ENCODE measurements around the gene CARD8.
"Not testable (repeated sequence)": the region's sequence is repeated elsewhere in the genome, so short reads cannot be mapped to it uniquely, and the experiment has no call there.

CARD8 gene, protein sequence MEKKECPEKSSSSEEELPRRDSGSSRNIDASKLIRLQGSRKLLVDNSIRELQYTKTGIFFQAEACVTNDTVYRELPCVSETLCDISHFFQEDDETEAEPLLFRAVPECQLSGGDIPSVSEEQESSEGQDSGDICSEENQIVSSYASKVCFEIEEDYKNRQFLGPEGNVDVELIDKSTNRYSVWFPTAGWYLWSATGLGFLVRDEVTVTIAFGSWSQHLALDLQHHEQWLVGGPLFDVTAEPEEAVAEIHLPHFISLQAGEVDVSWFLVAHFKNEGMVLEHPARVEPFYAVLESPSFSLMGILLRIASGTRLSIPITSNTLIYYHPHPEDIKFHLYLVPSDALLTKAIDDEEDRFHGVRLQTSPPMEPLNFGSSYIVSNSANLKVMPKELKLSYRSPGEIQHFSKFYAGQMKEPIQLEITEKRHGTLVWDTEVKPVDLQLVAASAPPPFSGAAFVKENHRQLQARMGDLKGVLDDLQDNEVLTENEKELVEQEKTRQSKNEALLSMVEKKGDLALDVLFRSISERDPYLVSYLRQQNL

DNA sequence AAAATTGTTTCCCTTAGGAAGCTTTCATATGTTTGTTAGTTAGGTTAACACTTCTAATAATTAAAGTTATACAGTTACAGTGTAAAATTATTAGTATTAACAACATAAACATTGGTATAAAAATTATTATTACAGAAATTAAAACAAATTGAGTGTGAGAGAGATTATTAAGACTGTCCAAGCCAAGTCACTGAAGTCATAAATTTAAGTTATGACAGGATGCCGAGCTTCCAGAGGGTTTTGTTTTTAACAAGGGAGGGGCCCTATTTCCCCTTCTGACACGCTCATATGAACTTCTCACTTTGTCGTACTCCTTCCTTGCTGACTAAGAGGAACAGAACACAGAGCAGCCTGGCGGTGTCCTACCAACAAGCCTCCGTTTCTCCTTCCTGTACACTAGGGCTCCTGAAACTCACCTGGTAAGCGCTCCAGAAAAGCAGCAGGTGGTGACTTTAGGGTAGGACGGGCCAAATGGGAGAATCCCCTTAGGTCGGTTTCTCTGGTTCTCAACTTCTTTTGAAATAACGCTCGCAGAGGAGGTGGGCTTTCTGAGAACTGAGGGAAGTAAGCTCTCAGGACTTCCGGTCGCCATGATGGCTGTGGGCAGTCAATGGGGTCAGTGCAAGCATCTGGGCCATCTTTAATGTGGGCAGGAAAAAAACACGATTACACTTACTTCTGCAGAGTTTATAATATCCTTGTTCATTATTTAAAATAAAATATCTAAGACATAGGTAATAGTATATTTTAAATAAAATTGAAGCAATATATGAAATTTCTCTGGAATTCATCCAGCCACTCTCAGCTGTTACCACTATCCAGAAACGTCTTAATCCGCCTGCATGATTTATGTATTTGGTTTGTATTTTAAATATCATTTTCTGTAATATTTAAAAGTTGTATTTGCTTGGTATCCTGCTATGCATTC, at the start of gene CARD8:
CARD8 (minus strand) TSS at position 537 of the 928 bp plus-strand sequence. CDS start 14,892 bp downstream, outside the sequence.
- peak; percentile 89 for FAIRE-seq

DNA sequence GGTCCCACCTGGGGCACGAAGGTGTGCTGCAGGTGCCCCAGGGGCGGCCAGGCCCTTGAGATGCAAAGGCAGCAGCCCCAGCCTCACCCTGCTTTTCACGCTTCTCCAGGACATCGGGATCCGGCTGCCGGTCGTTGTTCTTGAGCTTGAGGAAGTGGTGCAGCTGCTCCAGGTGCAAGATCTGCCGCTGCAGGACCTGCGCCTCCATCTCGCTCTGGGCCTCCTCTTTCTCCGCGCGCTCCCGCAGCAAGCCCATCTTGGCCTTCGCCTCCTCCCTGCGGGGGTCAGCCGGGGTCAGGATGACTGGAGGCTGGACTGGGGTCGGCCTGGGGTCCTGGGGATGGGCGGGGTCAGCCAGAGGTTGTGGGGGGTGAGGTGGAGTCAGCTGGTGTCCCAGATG, 48.2 kb upstream of the CARD8 start:
- no peak for FAIRE-seq

DNA sequence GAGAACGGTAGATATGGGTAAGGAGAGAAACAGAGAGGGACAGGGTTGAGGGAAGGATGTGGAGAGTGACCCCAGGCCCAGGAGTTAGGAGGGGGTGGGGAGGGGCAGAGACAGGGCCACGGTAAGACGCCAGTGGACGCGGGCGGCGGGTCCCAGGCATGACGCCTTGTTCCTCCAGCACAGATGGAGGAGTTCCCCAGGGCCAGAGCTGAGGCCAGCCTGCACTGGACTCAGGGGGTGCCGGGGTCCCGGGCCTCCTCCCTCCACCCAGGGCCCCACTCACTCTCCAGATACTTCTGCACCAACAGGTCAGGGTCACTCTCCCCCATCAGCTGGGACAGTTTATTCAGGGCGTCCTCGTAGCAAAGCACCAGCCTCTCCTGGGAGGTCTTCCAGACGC, 47.7 kb upstream of the CARD8 start:
- FAIRE-seq = no peak

DNA sequence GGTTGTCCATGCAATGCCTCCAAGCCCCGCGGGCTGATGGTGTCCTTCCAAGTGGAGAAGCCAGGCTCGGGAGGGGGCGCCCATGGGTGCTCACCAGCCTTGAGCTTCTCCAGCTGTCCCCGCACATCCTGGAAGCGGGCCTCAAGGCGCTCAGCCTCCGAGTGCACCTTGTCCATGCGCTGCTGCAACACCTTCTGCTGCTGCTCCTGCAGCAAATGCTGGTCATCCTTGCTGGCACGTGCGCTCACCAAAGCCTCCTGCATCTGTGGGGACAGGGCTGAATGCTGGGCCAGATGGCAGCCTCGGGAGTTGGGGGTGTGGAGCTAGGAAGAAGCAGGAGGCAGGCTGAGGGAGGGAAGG, 46.9 kb upstream of the CARD8 start:
- no peak for FAIRE-seq

DNA sequence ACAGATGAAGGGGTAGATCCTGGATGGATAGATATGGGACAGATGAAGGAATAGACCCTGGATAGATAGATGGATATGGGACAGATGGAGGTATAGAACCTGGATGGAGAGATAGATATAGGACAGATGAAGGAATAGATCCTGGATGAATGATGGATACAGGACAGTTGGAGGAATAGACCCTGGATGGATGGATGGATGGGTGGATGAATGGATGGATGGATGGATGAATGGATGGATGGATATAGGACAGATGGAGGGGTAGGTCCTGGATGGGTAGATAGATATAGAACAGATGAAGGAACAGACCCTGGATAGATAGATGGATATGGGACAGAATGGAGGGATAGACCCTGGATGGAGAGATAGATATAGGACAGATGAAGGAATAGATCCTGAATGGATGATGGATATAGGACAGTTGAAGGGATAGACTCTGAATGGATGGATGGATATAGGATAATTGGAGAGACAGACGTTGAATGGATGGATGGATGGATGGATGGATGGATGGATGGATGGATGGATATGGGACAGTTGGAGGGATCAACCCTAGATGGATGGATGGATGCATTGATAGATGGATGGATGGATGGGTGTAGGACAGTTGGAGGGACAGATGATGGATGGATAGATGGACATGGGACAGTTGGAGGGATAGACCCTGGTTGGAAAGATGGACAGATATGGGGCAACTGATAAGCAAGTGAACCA, 46.3 kb upstream of the CARD8 start:
- no peak for FAIRE-seq

DNA sequence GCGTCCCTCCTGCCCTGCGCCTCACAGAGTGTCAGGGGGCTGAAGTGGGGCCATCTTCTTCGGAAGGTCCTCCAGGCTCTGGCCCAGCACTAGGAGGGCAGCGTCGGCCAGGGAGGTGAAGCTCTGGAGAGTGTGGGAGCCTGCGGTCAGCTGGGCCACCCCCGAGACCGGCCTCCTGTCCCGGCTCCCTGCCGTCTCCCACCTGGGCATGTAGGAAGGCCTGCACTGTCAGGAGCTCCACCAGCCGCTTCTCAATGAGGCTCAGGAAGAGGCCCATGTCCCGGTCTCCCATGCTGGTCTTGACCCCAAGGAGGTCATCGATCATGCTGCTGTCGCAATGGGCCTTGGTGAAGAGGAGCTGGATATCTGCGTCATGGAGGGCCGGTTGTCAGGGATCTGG, 42.3 kb upstream of the CARD8 start:
- FAIRE-seq = no peak

DNA sequence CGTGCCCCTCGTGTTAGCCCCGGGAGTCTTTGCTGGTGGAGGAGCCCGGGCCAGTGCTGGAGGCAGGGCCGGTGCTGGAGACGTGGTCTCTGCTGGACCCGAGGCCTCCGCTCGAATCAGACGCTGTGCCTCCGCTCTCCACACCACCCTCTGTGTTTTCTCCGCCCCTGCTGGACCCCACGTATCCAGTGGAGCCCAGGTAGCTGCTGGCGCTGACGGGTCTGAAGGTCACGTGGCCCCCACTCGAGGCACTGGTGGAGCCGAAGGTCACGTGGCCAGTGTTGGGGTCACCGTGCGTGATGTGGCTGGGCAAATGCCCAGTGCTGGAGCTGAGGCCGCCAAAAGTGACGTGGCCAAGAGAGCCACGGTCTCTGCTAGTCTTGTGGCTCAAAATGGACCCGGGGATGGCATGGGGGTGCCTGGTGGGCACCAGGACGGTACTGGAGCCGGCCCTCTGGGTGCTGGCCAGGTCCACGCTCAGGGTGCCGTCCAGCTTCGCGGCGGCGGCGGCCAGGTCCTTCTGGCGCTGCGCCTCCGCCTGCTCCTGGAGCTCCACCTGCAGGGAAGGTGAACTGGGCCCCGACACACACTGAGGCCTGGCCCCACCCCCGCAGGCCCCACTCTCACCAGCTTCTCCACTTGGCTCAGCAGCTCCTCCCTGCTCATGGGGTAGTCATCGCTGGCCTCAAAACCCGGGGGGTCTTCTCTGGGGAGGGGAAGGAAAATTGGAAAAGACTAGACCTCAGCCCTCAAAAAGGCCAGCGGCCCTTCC, 41.4 kb upstream of the CARD8 start:
- no peak for FAIRE-seq

DNA sequence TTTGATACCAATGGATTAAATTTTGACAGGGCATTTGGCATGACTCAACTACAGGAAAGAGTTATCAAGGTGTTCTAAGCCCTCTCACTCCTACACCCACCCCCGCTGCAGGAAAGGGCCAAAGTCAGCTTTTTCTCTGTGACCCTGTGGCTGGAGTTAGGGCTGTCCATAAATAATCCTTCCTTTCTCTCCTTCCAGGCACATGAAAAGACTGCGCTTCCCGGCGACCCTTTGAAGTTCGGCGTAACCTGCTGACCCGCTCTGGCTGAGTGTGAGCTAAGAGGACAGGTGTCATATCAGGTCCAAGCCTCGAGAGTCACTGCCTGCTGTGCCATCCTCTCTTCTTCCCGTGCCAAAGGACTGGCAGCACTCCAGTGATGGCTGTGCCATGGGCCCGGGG, 39.7 kb upstream of the CARD8 start:
- no peak for FAIRE-seq

DNA sequence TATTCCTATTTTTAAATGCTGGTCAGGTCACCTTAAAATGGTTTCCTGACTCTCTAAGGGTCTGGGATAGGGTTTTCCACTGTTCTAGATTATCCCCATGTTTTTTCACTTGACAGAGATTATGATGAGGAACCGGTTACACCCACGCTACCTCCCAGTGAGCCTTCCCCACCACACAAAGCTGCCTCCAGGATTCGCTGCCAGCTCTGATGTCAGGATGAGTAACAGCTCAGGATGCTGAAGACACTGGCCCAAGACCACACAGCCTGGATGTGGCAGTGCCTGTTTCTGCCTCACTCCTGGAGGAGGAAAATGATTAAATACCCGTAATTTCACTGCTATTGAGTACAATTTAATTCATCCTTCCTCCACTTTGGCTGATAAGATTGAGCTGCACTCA, 37.1 kb upstream of the CARD8 start:
- FAIRE-seq = no peak

DNA sequence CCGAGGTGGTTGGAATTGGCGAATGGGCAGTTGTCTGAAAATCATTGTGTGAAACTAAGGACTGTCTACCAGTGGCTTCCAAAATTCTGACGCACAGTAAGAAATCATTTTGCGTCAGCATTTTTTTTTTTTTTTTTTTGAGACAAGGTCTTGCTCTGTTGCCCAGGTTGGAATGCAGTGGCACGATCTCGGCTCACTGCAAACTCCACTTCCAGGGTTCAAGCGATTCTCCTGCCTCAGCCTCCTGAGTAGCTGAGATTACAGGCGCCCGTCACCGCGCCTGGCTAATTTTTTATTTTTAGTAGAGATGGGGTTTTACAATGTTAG, 35.7 kb upstream of the CARD8 start:
- FAIRE-seq = not testable (repeated sequence)

DNA sequence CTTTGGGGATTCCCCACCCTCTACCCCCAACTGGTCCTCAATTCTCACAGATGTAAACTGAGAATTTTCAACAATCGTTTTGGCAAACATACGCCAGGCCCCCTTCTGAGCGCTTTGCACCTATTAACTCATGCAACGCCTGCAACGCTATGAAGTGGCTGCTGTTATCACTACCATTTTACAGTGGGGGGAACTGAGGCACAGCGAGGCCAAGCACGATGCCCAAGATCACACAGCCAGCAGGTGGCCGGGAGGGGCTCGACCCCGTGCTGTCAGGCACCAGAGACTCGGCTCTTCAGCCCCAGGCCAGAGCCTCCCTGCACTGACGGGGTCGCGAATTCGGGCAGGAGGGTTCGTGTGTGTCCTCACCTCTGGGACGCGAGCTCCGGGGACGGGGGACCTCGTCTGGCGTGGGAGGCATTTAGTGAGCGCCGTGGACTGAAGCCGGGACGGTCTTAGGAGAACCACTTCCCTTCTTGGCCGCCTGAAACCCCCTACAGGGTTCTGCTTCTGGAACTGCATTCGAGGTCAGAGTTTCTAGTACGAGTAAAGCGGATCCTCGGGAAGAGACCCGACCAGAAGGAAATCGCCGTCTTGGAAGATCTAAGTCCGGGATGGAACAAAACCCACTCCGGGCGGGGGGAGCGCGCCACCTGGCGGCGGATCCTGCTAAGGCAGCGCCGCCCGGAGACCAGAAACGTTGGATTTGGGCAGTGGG, 35.2 kb upstream of the CARD8 start:
- FAIRE-seq = no peak

DNA sequence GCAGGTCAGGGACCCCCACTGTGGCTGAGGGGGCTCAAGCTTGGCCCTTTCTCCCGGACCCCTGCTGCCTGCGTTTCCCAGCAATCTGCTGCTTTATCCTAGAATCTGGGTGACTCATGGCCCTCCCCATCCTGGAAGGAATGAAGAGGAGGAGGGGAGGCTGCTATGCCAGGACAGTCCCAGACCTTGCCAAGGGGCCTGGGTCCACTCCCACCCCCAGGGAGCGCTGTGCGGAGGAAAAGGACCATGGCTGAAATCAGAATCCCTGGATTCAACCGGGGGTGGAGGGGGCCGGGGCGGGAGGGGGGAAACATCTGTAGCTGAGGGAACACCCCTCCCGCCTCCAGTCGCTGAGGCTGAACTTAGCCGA, 34.7 kb upstream of the CARD8 start:
- no peak for FAIRE-seq

DNA sequence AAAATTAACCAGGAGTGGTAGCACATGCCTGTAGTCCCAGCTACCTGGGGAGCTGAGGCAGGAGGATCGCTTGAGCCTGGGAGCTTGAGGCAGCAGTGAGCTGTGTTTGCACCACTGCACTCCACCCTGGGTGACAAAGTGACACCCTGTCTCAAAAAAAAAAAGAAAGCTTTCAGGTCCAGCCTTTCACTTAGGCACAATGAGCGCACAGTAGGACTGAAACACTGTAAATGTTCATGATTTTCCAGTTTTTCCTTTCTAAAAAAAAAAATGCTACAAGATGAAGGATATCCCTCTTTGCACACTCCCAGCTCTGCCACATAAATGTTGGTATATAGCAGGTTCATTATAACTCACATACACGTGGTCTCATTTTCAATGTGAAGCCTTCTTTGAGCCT, 32.0 kb upstream of the CARD8 start:
- no peak for FAIRE-seq

DNA sequence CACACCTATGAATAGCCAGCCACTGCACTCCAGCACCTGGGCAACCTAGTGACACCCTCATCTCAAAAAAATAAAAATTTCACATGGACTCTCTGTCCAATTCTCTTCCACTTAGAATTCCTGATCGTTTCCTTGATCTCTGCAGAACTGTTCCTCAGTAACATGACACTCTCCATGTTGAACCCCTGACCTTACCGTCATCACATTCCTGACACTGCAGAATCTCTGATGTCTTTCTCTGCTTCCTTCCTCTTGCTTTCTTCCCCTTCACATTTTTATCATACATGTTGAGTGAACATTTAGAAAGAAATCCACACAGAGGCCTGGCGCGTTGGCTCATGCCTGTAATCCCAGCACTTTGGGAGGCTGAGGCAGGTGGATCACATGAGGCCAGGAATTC, 29.2 kb upstream of the CARD8 start:
- no peak for FAIRE-seq

DNA sequence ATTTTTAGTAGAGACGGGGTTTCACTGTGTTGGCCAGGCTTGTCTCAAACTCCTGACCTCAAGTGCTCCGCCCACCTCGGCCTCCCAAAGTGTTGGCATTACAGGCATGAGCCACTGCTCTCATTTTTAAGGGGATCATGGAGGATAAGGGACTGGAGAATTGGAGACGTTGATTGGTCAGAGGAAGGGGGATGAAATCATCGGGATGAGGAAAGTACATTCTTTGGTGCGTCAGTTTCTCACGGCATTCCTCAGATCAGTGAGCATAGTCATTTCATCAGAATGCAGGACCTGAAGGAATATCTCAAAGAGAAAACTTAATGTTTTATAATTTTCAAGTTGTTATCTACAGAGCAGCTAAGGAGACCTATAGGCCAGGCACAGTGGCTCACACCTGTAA, 28.2 kb upstream of the CARD8 start:
- FAIRE-seq = no peak

DNA sequence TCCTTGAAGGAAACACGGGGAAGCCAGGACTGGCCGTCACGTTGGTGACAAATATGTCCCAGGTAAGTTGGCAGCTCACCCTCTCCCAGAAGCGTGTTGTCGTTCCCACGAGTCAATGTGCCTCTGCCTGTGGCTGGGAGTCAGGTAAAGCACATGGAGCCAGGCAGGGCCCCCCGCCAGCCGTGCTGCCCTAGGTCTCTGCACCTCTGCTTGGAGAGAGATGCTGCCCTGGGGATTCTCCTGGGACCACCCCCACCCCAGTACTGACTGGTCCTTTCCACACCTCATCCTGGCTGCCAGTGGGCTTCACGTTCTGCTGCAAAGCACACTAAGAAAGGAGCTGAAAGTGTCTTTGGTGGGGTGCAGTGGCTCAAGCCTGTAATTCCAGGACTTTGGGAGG, 24.0 kb upstream of the CARD8 start:
- FAIRE-seq = no peak

DNA sequence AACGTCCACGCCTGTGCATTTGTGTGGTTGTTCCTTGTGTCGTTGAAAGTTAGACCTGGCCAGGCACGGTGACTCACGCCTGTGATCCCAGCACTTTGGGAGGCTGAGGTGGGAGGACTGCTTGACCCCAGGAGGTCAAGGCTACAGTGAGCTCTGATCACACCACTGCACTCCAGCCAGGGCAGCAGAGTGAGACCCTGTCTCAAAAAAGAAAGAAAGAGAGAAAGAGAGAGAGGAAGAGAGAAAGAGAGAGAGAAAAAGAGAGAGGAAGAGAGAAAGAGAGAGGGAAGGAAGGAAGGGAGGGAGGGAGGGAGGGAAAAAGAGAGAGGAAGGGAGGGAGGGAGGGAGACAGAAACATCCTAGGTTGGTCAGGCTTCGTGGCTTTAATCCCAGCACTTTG, 19.2 kb upstream of the CARD8 start:
- FAIRE-seq = no peak

DNA sequence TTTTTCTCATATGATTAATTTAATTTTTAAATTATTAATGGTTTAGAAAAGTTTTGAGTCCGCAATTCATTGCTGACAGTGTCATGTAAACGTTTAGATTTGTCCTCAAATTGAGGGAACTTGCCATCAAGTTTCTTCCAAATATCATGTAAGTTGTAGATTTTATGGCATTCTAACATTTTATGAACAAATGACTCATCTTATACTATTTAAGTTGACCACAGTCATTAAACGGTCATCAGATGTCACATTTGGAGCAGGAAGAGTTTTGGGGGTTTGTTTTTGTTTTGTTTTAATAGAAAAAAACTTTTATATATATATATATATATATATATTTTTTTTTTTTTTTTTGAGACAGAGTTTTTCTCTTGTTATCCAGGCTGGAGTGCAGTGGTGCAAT, 18.5 kb upstream of the CARD8 start:
- no peak for FAIRE-seq

DNA sequence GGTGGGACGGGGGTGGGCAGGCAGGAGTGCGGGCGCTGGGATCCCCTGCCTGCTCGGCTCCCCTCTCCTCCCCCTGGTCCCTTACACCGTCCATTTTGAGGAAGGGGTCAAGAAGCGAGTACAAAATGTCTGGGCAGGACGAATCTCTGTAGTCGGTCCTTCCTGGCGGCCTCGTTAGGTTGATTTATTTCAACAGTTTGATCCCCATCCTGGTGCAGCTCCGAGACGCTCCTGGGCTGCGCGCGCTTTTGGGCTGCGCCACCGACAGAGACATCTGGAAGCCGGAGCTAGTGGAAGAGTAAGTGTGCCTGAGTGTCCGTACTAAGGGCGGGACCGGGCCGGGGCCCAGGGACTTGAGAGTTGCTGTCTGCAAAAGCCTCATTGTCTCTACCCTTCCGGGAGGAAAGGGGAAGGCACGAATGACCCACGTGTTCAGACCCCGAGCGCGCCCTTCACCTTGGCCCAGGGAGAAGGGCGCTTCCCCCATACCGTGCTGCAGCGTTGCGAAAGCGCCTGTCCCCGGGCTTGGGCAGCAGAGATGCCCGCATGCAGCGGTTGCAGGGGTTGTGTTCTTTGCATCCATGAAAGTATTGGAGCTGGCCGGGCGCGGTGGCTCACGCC, 15.9 kb upstream of the CARD8 start:
- FAIRE-seq = no peak

DNA sequence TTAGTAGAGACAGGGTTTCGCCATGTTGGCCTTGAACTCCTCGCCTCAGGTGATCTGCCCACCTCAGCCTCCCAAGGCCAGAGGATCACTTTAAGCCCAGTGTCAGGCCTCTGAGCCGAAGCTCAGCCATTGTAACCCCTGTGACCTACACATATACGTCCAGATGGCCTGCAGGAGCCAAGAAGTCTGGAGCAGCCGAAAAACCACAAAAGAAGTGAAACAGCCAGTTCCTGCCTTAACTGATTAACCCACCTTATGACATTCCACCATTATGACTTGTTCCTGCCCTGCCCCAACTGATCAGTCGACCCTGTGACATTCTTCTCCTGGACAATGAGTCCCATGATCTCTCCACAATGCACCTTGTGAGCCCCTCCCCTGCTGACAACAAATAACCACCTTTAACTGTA, 13.9 kb upstream of the CARD8 start:
- not testable (repeated sequence) for FAIRE-seq

DNA sequence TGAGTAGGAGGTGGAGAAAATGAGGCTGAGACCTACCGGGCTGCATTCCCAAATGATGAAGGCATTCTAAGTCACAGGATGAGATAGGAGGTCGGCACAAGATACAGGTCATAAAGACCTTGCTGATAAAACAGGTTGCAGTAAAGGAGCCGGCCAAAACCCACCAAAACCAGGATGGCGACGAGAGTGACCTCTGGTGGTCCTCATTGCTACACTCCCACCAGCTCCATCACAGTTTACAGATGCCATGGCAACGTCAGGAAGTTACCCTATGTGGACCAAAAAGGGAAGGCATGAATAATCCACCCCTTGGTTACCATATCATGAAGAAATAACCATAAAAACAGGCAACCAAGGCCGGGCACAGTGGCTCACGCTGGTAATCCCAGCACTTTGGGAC, 9.6 kb upstream of the CARD8 start:
- FAIRE-seq = not testable (repeated sequence)

DNA sequence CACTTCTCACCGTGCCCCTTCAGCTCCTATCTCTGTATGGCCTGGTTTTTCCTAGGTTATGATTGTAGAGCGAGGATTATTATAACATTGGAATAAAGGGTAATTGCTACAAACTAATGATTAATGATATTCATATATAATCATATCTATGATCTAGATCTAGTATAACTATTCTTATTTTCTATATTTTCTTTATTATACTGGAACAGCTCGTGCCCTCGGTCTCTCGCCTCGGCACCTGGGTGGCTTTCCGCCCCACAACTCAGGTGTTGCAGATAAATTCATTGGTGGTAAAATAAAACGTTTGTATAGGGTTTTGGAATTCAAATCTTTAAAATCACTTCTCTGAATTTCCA, 4.6 kb upstream of the CARD8 start:
- not testable (repeated sequence) for FAIRE-seq
